Measurements from ENCODE around the gene FZD10.

FZD10 gene

DNA sequence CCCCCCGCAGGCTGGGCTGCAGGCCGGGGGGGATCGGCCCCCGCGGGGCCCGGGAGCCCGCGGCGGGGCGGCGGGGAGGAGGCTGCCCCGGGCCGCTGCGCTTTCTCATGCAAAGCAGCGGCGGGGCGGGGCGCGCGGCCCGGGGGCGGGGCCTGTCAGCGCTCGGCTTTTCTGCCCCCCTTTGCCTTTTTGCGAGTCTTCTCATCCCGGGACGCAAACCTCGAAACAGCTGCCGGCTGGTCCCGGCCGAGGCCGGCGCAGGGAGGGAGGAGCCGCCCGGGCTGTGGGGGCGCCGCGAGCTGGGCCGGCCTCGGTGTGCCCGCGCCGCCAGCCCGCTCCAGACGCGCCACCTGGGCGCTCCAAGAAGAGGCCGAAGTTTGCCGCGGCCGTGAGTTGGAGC, at the start of gene FZD10:
TSS of gene FZD10 (plus strand) at position 198 of the 400 bp plus-strand sequence. CDS start 479 bp downstream, outside the sequence.
- DNase-seq = peak; percentile 18

DNA sequence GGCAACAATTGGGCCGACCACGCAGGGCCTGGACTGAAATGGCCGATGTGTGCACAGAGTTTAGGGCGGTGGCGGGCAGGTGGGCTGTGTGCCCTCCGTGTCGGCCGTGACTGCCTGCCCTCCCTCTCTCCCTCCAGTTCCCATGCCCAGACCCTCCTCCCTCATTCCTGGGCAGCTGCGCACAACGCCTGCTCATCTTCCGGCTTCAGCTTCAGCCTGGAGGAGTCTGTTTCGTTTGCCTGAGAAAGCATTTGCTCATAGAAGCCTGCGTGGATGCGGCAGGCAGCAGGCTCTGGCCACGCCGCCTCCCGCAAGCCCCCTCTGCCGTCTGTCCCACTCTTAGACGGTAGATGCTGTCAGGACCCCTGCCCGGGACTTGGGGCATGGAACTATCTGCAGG, 47.3 kb upstream of the FZD10 start:
- no peak for DNase-seq

DNA sequence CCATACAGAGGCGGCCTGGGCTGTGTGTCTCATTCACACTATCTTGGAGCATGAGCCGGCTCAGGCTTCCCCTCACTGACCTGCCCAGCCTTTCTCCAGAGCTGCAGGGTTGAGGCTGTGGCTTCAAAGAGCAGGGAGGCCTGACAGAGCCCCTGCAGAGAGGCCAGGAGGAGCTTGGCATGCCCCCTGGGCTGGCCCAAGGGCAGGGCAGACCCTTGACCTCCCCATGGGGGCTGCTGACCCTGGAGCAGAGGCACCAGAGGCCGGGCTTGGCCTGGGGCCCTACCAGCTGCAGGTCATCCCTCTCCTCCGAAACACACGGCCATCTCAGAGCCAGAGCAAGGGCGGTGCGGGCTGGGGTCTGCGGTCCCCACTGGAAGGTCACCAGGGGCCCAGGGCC, 46.6 kb upstream of the FZD10 start:
- DNase-seq = no peak

GRCh38 chr12:130116791-130117190, 45.5 kb upstream of the FZD10 start:
- no peak for DNase-seq

- no peak for DNase-seq
Measured at GRCh38 chr12:130117233-130117632, 45.0 kb upstream of the FZD10 start.

DNA sequence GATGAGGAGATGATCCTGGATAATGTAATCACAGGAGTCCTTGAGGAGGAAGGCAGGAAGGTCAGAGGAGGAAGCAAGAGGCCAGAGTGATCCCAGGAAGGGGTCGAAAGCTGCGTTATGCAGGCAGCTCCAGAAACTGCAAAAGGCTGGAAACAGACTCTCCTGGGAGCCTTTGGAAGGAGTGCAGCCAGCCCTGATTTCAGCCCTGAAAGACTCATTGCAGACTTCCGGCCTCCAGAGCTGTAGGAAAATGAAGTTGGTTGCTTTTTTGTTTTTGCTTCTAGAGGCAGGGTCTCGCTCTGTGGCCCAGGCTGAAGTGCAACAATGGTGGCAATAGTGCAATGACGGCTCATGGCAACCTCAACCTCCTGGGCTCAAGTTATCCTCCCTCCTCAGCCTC, 44.6 kb upstream of the FZD10 start:
- DNase-seq = no peak

- no peak for DNase-seq
Measured at GRCh38 chr12:130118181-130118580, 44.1 kb upstream of the FZD10 start.

DNA sequence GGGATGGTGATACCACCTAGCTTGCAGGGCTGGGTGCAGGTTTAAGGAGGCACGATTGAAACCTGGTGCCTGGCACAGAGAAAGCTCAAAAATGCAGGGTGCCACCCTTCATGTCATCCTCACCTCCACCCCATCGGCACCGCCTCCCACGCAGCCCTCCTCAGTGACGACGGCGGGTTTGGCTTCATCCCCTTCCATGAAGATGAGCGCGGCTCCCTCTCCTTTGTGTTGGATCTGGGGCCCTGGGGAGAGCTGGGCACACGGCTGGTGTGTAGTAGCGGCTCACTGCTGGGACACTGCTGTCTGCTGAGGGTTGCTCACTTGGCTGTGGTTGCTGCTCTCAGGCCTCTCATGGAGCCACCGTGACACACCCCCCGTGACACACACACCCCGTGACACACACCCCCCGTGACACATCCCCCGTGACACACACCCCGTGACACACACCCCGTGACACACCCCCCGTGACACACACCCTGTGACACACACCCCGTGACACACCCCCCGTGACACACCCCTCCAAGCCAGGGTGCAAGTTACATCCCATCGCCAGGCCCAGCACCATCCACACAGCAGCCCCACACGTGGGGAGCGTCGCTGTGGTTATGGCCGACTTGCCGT, 42.9 kb upstream of the FZD10 start:
- no peak for DNase-seq

DNA sequence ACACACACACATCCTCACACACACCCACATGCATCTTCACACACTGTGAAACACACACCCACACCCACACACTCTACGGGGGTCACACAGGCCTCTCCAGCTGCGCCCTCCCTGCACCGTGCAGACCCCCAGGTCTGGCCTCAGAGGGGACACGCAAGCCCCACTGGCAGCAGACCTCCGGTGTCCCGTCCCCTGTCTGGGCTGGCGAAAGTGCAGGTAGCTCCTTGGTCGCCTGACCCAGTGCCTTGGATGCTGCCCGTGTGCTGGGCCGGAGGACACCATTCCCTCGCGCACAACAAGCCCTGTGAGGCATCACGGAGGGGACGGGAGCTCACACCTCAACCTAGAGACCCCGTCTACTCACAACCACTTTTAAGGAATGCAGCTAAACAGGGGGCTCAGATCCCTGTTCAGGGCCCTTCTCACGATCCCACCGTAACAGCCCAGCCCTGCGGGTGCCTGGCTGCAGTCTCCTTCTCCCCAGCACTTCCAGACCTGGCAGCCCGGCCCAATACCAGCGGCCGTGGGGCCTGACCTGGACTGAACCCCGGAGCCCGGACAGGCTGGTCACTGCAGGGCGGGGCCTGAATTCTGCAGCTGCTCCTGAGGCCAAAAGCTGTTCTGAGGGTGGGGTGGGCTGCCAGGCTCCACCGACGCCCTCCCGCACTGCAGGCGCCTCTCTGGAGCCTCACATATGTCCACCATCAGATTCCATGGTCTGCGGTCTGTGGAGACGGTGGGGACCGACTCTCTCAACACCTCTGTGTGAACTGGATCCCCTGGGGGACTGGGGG, 42.1 kb upstream of the FZD10 start:
- DNase-seq = no peak

GRCh38 chr12:130121226-130122000, 40.9 kb upstream of the FZD10 start:
- no peak for DNase-seq

DNA sequence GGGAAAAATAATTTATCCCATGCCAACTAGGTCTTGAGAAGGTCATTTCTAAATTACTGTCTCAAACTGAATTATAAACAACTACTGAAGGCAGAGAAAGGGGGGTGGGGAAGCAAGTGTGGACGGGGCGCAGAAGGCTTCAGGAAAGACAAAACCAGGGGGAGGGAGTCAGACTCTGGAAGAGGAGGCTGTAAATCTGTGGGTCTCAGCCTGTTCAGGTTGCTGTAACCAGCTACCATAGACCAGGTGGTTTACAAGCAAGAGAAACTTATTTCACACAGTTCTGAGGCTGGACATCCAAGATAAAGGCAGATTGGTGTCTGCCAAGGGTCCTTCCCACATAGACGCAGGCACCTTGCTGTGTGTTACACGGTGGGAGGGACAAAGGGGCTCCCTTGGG, 39.9 kb upstream of the FZD10 start:
- DNase-seq = no peak

- no peak for DNase-seq
Measured at GRCh38 chr12:130124106-130124505, 38.2 kb upstream of the FZD10 start.

DNA sequence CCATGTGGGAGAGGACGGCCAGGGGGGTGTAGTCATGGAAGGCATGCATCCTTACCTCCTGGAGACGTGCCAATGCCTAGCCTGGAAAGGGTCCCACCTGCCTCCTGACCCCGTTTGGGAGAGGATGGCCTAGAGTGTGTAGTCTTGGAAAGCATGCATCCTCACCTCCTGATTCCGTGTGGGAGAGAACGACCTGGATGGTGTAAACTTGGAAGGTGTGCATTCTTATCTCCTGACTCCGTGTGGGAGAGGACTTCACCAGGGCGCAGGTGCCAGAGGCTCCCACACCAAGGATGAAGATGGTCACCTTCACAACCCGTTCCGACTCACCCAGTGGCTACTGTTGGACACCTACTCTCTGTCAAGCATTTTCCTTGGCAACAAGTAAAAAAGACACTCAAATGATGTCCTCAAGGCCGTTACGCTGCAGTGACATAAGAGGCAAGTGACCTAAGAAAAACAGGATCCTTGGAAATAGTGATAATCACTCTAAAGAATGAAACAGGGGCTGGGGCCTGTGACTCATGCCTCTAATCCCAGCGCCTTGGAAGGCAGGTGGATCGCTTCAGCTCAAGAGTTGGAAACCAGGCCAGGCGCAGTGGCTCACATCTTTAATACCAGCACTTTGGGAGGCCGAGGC, 37.5 kb upstream of the FZD10 start:
- DNase-seq = no peak

- no peak for DNase-seq
Measured at GRCh38 chr12:130126023-130126432, 36.2 kb upstream of the FZD10 start.

DNA sequence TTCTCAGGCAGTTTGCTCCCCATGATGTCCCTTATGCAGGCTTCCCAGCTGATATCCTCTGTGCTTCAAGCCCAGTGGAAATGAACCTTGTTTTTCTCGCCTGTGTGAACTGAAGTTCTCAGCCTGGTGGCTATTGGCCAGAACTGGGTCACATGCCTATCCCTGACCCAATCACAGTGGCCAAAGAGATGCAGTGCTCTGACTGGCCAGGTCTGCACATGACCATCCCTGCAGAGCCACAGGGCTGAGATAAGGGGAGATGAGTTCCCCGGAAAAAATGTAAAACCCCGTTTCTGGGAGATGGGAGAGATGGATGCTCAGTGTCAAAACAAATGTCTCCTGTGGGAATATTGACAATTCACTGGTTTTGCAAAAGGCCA, 34.7 kb upstream of the FZD10 start:
- no peak for DNase-seq

GRCh38 chr12:130127912-130128789, 34.1 kb upstream of the FZD10 start:
- no peak for DNase-seq

GRCh38 chr12:130128790-130129735, 33.2 kb upstream of the FZD10 start:
- no peak for DNase-seq

DNA sequence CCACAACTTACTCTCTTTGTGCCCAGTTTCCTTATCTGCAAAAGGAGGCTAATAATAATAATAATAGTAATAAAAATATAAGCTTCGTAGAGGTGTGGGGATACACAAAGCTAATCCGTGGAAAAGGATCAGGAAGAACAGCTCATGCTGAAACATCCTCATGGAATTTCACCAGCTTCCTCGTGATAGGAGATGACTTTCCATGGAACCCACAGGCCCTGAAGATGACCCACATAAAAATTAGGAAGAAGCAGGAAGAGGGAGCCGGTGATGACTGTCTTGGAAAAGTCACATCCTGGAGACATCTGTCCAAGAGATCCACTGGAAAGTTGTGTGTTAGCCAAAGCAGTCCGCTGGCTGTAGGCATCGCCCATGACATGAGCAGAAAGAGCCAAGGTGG, 31.9 kb upstream of the FZD10 start:
- DNase-seq = no peak

- no peak for DNase-seq
Measured at GRCh38 chr12:130131025-130131424, 31.2 kb upstream of the FZD10 start.

DNA sequence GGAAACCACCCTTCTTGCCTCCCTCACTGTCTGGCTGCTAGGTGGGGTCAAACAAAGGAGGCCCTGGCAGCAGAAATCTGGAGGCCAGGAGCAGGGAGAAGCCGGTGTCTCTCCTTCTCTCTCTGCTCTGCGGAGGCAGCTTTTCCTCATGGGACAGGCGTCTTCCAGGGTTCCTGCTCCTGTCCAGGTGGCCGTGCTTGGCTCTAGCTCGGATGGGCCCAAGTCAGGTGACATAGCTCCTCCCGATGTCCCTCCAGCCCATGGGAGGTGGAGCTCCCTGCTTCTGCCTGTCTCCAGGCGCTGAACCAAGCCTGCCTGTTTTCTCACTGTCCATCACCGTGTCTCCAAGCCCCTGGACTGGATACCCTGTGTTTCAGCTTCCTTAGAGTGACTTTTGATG, 30.5 kb upstream of the FZD10 start:
- DNase-seq = no peak

- DNase-seq = no peak
Measured at GRCh38 chr12:130132831-130133511, 29.3 kb upstream of the FZD10 start.
